ENCODE measurements around the gene MIXL1.
"Not testable (repeated sequence)": the region's sequence is repeated elsewhere in the genome, so short reads cannot be mapped to it uniquely, and the experiment has no call there.

The MIXL1 gene

DNA sequence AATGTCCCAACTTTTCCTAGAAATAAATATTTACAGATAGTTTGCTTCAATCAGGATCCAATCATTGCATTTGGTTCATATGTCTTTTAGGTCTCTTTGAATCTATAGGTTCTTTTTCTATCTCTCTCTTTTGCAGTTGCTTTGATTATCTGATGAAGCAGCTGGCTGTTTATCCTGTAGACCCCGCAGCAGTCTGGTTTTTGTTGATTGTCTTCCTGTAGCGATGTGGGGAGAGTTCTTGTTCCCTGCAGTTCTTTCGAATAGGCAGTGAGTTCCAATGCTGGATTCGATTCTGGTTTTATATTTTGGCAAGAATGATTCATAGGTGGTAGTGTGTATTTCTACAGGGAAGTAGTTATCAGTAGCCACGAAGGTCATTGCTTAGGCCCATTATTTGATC is 7.4 kb upstream of the MIXL1 start:
- DNase-seq: no peak

DNA sequence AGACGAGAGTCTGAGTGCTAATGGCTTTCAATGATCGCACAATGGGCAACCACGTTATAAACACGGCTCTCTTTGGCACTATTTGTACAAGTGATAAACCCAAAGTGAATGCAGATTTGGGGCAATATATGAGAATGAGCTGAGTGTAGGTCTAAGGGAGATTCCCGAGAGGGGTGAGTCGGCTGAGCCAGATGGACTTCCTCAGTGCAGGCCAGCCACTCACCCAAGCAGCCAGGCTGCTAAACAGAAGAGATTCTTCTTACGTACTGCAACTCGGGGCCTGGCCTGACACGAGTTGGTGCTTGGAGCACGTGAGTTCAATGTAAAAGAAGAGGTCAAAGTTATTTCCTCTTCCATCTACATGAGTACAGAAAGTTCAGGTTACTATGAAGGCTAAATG is 6.2 kb upstream of the MIXL1 start:
- no peak for DNase-seq

- DNase-seq: no peak
Observed at GRCh38 chr1:226220473-226221189, 2.8 kb upstream of the MIXL1 start.

GRCh38 chr1:226222686-226223085 is 778 bp upstream of the MIXL1 start:
- DNase-seq: no peak

GRCh38 chr1:226223786-226224244 is 351 bp downstream of the MIXL1 start:
- no peak for DNase-seq

DNA sequence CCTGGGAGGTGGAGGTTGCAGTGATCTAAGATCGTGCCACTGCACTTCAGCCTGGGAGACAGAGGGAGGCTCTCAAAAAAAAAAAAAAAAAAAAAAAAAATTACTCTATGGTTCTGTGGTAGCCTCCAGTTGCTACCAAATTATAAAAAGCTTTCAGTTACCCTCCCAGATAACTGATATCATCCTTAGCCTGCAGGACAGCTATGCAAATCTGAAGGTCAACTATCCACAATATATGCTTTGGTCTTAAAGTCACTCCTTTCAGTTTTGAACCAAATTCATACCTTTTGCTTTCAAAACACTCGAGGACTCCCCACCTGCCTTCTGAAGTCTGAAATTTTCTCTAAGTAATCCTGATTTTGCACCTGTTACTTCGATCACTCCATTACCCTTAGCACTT is 3.1 kb downstream of the MIXL1 start:
- no peak for DNase-seq

GRCh38 chr1:226233293-226233692 is 9.8 kb downstream of the MIXL1 start:
- peak; percentile 9 for DNase-seq

DNA sequence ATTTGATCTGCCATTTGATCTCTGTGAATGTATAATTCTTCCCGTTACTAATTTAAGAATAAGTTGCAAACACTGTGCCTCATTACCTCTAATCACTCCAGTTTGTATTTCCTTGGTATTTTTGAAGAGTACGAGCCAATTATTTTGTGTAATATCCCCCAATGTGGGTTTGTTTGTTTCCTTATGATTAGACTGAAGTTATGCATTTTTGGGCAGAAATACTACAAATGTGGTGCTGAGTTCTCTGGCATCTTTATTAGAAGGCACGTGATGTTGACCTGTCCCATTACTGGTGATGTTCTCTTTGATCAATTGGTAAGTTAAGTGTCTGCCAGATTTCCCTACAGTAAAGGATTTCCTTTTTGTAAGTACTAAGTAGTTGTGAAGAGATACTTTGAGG is 10.3 kb downstream of the MIXL1 start:
- DNase-seq: no peak

- no peak for DNase-seq
Observed at GRCh38 chr1:226236826-226237225, 13.4 kb downstream of the MIXL1 start.

DNA sequence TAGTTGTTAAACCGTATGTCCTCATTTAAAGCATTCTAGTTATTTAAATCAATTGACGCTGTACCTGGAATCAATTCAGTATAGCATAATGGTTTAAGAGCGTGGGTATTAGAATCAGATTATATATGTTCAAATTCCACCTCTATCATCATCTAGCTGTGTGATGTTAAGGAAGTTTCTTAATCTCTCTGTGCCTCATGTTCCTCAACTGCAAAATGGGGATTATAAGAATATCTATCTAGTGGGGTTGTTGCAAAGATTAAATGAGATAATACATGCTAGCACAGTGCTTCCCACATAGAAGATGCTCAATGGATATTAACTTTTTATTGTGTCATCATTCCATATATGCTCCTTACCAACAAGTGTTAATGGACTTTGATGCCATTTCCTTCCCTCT is 16.0 kb downstream of the MIXL1 start:
- DNase-seq: no peak

GRCh38 chr1:226248091-226248490 is 24.6 kb downstream of the MIXL1 start:
- DNase-seq: no peak

DNA sequence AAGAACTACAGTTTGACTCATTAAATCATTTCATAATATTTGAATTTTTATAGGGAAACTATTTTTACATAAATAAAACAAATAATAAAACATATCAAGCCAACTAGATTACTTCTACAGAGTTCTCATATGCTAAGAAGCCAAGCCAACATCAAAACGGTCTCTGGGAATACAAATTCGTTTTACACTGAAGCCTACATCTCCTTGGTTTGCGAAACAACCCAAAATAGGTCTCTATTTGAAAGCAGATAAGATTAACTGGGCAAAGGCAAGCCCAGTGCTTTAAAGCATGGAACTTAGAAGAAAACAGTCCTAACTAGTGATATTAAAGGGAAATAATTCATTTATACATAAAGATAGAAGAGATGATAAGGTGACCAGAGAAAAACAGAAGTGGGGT is 25.3 kb downstream of the MIXL1 start:
- no peak for DNase-seq

DNA sequence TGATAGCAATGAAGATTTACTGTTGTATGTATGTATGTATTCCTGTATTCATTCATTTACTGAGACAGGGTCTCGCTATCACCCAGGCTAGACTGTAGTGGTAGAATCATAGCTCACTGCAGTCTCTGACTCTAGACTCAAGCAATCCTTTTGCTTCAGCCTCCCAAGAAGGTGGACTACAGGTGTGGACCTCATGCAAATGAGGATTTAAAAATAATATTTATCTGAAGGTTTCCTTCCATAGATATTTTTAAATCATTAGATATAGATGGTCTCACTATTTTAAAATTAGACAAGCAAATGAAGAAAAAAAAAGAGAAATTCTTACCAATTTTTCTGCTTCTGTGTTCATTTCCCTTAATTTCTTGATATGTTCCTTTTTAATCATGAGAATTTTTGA is 27.0 kb downstream of the MIXL1 start:
- no peak for DNase-seq

- not testable (repeated sequence) for DNase-seq
Observed at GRCh38 chr1:226252841-226253240, 29.4 kb downstream of the MIXL1 start.

- DNase-seq: no peak
Observed at GRCh38 chr1:226253933-226254332, 30.5 kb downstream of the MIXL1 start.

- no peak for DNase-seq
Observed at GRCh38 chr1:226255380-226255779, 31.9 kb downstream of the MIXL1 start.

DNA sequence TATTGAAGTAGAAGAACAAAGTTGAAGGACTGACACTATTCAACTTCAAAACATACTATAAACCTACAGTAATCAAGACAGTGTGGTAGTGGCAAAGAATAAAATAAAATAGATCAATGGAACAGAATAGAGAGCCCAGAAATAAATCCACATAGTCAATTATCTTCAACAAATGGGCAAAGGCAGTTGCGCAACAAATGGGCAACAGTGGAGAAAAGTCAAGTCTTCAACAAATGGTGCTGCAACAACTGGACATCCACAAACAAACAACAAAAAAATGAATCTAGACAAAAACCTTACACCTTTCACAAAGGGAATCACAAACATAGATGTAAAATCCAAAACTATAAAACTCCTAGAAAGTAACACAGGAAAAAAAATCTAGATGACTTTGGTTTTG is 38.4 kb downstream of the MIXL1 start:
- no peak for DNase-seq

DNA sequence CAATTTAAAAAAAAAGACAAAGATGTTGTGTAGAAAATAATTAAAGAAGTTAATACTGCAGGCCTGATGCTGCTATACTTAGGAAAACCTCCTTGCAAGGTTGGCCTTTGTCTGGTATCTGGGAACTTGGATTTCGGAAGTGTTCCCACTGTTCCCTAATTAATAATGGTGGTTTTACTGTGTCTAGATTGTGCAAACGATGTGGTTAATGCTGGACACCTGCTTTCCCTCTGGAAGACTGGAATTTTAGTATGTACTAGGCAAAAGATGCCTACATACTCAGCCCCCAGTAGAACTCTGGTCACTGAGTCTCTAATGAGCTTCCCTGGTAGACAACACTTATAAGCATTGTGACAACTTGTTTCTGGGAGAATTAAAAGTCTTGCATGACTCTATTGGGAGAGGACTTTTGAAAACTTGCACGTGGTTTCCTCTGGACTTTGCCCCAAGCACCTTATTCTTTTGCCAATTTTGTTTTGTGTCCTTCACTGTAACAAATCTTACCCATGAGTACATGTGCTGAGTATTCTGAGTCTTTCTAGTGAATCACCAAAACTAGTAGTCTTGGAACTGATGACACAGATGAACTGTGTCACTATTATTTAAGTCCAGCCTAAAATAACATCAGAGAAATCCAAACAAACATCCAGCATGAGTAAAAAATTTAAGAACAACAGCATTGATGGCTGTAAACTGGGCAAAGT is 45.1 kb downstream of the MIXL1 start:
- no peak for DNase-seq

- not testable (repeated sequence) for DNase-seq
Observed at GRCh38 chr1:226272233-226272902, 48.9 kb downstream of the MIXL1 start.

GRCh38 chr1:226274138-226274537 is 50.7 kb downstream of the MIXL1 start:
- no peak for DNase-seq

GRCh38 chr1:226276077-226276682 is 52.7 kb downstream of the MIXL1 start:
- no peak for DNase-seq

All from NCI-H526 treated with DMSO at 0.1 percent for 48 hours (cell line).